ENCODE measurements around the gene UNCX.

The UNCX gene

DNA sequence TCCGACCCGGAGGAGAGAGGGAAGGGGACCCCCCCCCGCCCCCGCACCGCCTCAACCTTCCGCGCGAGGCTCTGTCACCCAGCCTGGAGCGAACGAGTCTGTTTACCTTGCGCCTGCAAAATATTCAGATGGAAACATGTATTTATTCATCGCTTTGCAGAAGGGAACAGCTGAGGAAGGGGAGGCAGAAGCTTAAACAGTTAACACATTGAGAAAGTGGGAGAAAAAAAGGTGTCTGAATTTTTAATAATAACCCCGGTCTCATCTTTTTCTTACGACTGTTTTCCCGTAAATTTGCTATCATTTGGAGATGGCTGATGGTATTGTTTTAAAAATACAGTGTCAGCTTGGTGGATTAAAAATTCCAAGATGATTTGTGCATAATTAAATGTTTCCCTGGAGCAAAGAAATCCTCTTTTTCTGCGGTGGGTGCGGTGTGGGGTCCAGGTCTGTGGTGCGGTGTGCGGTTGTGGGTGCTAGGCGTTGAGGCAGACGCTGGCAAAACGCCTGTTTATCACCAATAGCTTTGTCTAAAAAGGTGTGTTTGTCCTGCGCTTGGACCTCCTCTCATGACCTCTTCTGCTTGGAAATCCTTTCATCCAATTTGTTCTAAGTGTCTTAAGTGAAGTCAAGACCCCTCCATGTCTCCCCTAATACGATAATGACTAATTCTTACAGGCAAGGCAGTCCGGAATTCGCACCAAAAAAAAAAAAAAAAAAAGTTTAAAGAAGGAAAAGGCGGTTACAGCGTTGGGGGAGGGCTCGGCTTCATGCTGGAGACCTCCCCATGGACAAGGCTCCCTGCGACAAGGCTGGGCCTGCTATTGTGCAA, 1.6 kb downstream of the UNCX start:
- in situ Hi-C loops (cut with MboI; ENCODE audit: low sequenced_read_pairs, unreplicated experiment): no loop called here
- no peak for DNase-seq (ENCODE audit: low spot score)
- TF ChIP-seq, protein P1, sequence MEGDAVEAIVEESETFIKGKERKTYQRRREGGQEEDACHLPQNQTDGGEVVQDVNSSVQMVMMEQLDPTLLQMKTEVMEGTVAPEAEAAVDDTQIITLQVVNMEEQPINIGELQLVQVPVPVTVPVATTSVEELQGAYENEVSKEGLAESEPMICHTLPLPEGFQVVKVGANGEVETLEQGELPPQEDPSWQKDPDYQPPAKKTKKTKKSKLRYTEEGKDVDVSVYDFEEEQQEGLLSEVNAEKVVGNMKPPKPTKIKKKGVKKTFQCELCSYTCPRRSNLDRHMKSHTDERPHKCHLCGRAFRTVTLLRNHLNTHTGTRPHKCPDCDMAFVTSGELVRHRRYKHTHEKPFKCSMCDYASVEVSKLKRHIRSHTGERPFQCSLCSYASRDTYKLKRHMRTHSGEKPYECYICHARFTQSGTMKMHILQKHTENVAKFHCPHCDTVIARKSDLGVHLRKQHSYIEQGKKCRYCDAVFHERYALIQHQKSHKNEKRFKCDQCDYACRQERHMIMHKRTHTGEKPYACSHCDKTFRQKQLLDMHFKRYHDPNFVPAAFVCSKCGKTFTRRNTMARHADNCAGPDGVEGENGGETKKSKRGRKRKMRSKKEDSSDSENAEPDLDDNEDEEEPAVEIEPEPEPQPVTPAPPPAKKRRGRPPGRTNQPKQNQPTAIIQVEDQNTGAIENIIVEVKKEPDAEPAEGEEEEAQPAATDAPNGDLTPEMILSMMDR (IDR thresholded peaks at IDR 0.05; ENCODE audit: borderline replicate concordance, control extremely low read depth, extremely low read depth, insufficient read depth, missing control alignments): no peak

DNA sequence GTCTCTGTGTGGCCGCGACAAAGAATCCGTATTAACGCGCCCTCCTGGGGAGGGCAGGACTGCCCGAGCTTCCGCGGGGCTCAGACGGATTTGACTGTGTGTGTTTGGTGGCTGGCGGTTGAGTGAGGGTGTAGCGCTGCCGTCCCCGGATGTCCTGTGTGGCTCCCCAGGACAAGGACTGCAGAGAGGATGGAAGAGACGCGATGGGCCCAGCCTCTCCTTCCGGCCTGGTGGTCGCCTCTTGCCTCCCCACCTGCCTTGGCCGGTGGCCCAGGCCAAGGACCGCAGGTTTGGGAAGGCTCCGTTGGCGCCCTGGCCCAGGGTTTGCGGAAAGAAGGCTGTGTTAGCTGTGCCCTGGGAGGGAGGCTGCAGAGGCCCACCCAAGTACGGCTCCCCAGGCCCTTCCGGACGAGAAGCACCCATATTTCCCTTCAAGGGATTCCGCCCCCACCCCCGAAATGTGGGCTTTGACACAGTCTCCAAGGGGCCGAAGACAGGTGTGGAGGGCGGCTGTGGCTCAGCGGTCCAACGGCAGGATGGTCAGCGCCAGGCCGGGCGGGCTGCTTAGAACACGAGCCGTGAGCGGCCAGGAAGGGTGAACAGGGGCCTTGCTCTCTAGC, 2.3 kb downstream of the UNCX start:
- TF ChIP-seq, protein P1 (IDR thresholded peaks at IDR 0.05; ENCODE audit: borderline replicate concordance, control extremely low read depth, extremely low read depth, insufficient read depth, missing control alignments): no peak
- no peak for DNase-seq (ENCODE audit: low spot score)
- in situ Hi-C loops (cut with MboI; ENCODE audit: low sequenced_read_pairs, unreplicated experiment): no loop called here

- TF ChIP-seq, protein P1 (IDR thresholded peaks at IDR 0.05; ENCODE audit: borderline replicate concordance, control extremely low read depth, extremely low read depth, insufficient read depth, missing control alignments): no peak
- in situ Hi-C loops (cut with MboI; ENCODE audit: low sequenced_read_pairs, unreplicated experiment): no loop called here
- no peak for DNase-seq (ENCODE audit: low spot score)
Observed at GRCh38 chr7:1235501-1236131, 2.9 kb downstream of the UNCX start.

GRCh38 chr7:1236132-1236661, 3.5 kb downstream of the UNCX start:
- in situ Hi-C loops (cut with MboI; ENCODE audit: low sequenced_read_pairs, unreplicated experiment): no loop called here
- DNase-seq (ENCODE audit: low spot score): no peak
- TF ChIP-seq, protein P1 (IDR thresholded peaks at IDR 0.05; ENCODE audit: borderline replicate concordance, control extremely low read depth, extremely low read depth, insufficient read depth, missing control alignments): no peak

DNA sequence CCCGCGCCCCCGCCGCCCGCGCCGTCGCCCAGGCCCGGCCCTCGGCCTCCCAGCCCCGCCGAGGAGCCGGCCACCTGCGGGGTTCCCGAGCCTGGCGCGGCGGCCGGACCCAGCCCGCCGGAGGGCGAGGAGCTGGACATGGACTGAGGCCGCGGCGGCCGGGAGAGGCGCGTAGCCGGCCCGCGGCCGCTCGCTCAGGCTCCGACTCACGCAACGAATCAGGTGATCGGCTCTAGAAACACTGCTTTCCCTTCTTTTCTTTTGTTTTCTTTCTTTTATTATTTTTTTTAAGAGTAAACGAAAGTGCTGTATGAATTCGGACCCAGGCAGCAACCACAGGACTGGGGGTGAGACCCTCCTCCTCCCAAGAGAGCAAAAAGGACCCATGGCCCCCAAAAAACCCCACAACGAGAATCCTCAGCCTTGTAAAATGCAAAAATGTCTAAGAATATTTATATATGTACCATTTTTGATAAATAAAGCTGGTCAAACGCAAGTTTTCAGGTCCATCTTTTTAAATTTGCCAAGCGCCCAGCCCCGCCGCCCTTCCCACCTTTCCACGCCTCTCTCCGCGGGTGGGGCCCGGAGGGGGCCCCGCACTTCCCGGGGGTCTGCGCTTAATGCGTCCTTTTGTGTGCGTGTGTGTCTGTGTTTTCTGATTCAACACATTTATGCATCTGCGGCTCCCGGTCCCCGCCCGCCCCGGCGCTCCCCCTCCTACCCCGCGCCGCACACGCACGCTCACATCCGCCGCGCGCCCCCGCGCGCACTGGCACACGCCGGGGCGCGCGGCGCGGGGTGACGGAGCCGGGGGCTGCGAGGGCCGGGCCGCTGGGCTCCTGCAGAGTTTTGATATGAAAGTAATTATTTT, 4.4 kb downstream of the UNCX start:
- TF ChIP-seq, protein P1 (IDR thresholded peaks at IDR 0.05; ENCODE audit: borderline replicate concordance, control extremely low read depth, extremely low read depth, insufficient read depth, missing control alignments): no peak
- no peak for DNase-seq (ENCODE audit: low spot score)
- in situ Hi-C loops (cut with MboI; ENCODE audit: low sequenced_read_pairs, unreplicated experiment): no loop called here

Data from GM13976 (cell line).